Measurements from ENCODE around the gene FARP1.

FARP1 gene

GRCh38 chr13:98143157-98143553, 261 bp downstream of the FARP1 start:
- H3F3A ChIP-seq (ENCODE audit: insufficient read depth) = no peaks in the 10 kb centered on the region
- H3K9ac ChIP-seq (ENCODE audit: low read length) = no peak overlapping the region
- H3K9me3 ChIP-seq (ENCODE audit: insufficient read depth, low read length) = no peaks in the 10 kb centered on the region
- no peaks in the 10 kb centered on the region for H3K9me2 ChIP-seq (replicated peaks; ENCODE audit: insufficient read depth, low read length)
- no peak overlapping the region for H3K4me2 ChIP-seq (ENCODE audit: low read depth, low read length, poor library complexity, severe bottlenecking)
- no peak overlapping the region for H3K4me3 ChIP-seq (ENCODE audit: insufficient read depth, low read length, poor library complexity, severe bottlenecking)
- H3K27ac ChIP-seq (ENCODE audit: low read depth, low read length) = no peak overlapping the region
- H2AFZ ChIP-seq (ENCODE audit: low read depth, low read length, severe bottlenecking) = no peak overlapping the region
- no peaks in the 10 kb centered on the region for H4K20me1 ChIP-seq (ENCODE audit: low read depth, low read length)
- no peaks in the 10 kb centered on the region for H3K27me3 ChIP-seq (ENCODE audit: low read length)
- H3K79me2 ChIP-seq (ENCODE audit: insufficient read depth, low read length) = no peaks in the 10 kb centered on the region
- no peaks in the 10 kb centered on the region for H3K36me3 ChIP-seq (ENCODE audit: low read length)
- TF ChIP-seq EZH2phosphoT487 (conservative IDR thresholded peaks at IDR 0.05; ENCODE audit: low read length) = no peak
- TF ChIP-seq, protein P1, sequence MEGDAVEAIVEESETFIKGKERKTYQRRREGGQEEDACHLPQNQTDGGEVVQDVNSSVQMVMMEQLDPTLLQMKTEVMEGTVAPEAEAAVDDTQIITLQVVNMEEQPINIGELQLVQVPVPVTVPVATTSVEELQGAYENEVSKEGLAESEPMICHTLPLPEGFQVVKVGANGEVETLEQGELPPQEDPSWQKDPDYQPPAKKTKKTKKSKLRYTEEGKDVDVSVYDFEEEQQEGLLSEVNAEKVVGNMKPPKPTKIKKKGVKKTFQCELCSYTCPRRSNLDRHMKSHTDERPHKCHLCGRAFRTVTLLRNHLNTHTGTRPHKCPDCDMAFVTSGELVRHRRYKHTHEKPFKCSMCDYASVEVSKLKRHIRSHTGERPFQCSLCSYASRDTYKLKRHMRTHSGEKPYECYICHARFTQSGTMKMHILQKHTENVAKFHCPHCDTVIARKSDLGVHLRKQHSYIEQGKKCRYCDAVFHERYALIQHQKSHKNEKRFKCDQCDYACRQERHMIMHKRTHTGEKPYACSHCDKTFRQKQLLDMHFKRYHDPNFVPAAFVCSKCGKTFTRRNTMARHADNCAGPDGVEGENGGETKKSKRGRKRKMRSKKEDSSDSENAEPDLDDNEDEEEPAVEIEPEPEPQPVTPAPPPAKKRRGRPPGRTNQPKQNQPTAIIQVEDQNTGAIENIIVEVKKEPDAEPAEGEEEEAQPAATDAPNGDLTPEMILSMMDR (IDR thresholded peaks at IDR 0.05; ENCODE audit: insufficient read depth, low read length, poor library complexity, severe bottlenecking) = no peak

- no peak overlapping the region for H3K4me3 ChIP-seq (ENCODE audit: insufficient read depth, low read length, poor library complexity, severe bottlenecking)
- no peak overlapping the region for H3K4me2 ChIP-seq (ENCODE audit: low read depth, low read length, poor library complexity, severe bottlenecking)
- H3K9ac ChIP-seq (ENCODE audit: low read length) = no peak overlapping the region
- no peaks in the 10 kb centered on the region for H4K20me1 ChIP-seq (ENCODE audit: low read depth, low read length)
- H2AFZ ChIP-seq (ENCODE audit: low read depth, low read length, severe bottlenecking) = no peak overlapping the region
- H3K9me3 ChIP-seq (ENCODE audit: insufficient read depth, low read length) = no peaks in the 10 kb centered on the region
- TF ChIP-seq, protein P1 (IDR thresholded peaks at IDR 0.05; ENCODE audit: insufficient read depth, low read length, poor library complexity, severe bottlenecking) = no peak
- TF ChIP-seq EZH2phosphoT487 (conservative IDR thresholded peaks at IDR 0.05; ENCODE audit: low read length) = no peak
- H3F3A ChIP-seq (ENCODE audit: insufficient read depth) = no peaks in the 10 kb centered on the region
- H3K27ac ChIP-seq (ENCODE audit: low read depth, low read length) = no peak overlapping the region
- no peaks in the 10 kb centered on the region for H3K27me3 ChIP-seq (ENCODE audit: low read length)
- no peaks in the 10 kb centered on the region for H3K9me2 ChIP-seq (replicated peaks; ENCODE audit: insufficient read depth, low read length)
- no peaks in the 10 kb centered on the region for H3K36me3 ChIP-seq (ENCODE audit: low read length)
- H3K79me2 ChIP-seq (ENCODE audit: insufficient read depth, low read length) = no peaks in the 10 kb centered on the region
Measured at GRCh38 chr13:98143601-98144026, 720 bp downstream of the FARP1 start.

- no peaks in the 10 kb centered on the region for H3K9me3 ChIP-seq (ENCODE audit: insufficient read depth, low read length)
- no peak overlapping the region for H3K4me2 ChIP-seq (ENCODE audit: low read depth, low read length, poor library complexity, severe bottlenecking)
- H4K20me1 ChIP-seq (ENCODE audit: low read depth, low read length) = no peaks in the 10 kb centered on the region
- H2AFZ ChIP-seq (ENCODE audit: low read depth, low read length, severe bottlenecking) = no peak overlapping the region
- H3K9me2 ChIP-seq (replicated peaks; ENCODE audit: insufficient read depth, low read length) = no peaks in the 10 kb centered on the region
- H3K79me2 ChIP-seq (ENCODE audit: insufficient read depth, low read length) = no peaks in the 10 kb centered on the region
- no peak overlapping the region for H3K4me3 ChIP-seq (ENCODE audit: insufficient read depth, low read length, poor library complexity, severe bottlenecking)
- no peaks in the 10 kb centered on the region for H3K27me3 ChIP-seq (ENCODE audit: low read length)
- no peak overlapping the region for H3K9ac ChIP-seq (ENCODE audit: low read length)
- H3F3A ChIP-seq (ENCODE audit: insufficient read depth) = no peaks in the 10 kb centered on the region
- TF ChIP-seq EZH2phosphoT487 (conservative IDR thresholded peaks at IDR 0.05; ENCODE audit: low read length) = no peak
- TF ChIP-seq, protein P1 (IDR thresholded peaks at IDR 0.05; ENCODE audit: insufficient read depth, low read length, poor library complexity, severe bottlenecking) = no peak
- H3K36me3 ChIP-seq (ENCODE audit: low read length) = no peaks in the 10 kb centered on the region
- no peak overlapping the region for H3K27ac ChIP-seq (ENCODE audit: low read depth, low read length)
Measured at GRCh38 chr13:98144027-98144741, 1.3 kb downstream of the FARP1 start.

Data from SU-DHL-6 (cell line).